Measurements from ENCODE around the gene B3GNT7. TPM values are rescaled to one million over a fixed set of nuclear protein-coding genes. Genes with fewer than 3 reads are reported as not detected.

The B3GNT7 gene
- total and polyA plus RNA-seq, 2 experiments from 2014 or later, result not detected

GRCh38 chr2:231367178-231367577, 28.3 kb upstream of the B3GNT7 start:
- Histone ChIP-seq H3K4me3 (no peak overlapping the region), H3K27ac (no peak overlapping the region), H3K27me3 (replicated peaks; ENCODE audit: insufficient read depth) (no peaks in the 10 kb centered on the region), H4K20me1 (ENCODE audit: insufficient read depth) (no peaks in the 10 kb centered on the region), H3K9me2 (ENCODE audit: insufficient read depth) (no peaks in the 10 kb centered on the region), H3K36me3 (ENCODE audit: low read depth) (no peaks in the 10 kb centered on the region), H3K4me2 (ENCODE audit: unreplicated experiment) (no peak overlapping the region), H3F3A (ENCODE audit: insufficient read depth) (0 out of 2 replicates have a peak, but pooled peaks cover 8% of the 10 kb centered on the region), H3K9me3 (ENCODE audit: low read depth) (no peaks in the 10 kb centered on the region), H2AFZ (no peak overlapping the region), H3K9ac (no peak overlapping the region), H3K4me1 (ENCODE audit: insufficient read depth) (no peaks in the 10 kb centered on the region), H3K79me2 (ENCODE audit: insufficient read depth) (no peaks in the 10 kb centered on the region)
- no peak for DNase-seq
- 91 to 93% methylated on average over 8 of the region's 8 CpGs for WGBS, 2 experiments (ENCODE audit: low coverage in 1 of 2, low lambda C conversion rate in 2 of 2, missing lambda C conversion rate in 2 of 2)
- TF ChIP-seq EZH2 (IDR thresholded peaks at IDR 0.05; ENCODE audit: insufficient read depth, poor library complexity, severe bottlenecking) (no peak), EZH2phosphoT487 (IDR thresholded peaks at IDR 0.05; ENCODE audit: insufficient read depth, low read depth) (no peak)
- in situ Hi-C loops (cut with MboI), result no loop called here

- no peak overlapping the region for H3K27ac ChIP-seq
- H3K9me3 ChIP-seq (ENCODE audit: low read depth), result no peaks in the 10 kb centered on the region
- H3K4me3 ChIP-seq, result no peak overlapping the region
- no peaks in the 10 kb centered on the region for H3K9me2 ChIP-seq (ENCODE audit: insufficient read depth)
- H3F3A ChIP-seq (ENCODE audit: insufficient read depth), result 0 out of 2 replicates have a peak, but pooled peaks cover 3% of the 10 kb centered on the region
- H4K20me1 ChIP-seq (ENCODE audit: insufficient read depth), result no peaks in the 10 kb centered on the region
- no peaks in the 10 kb centered on the region for H3K79me2 ChIP-seq (ENCODE audit: insufficient read depth)
- in situ Hi-C loops (cut with MboI), result no loop called here
- TF ChIP-seq EZH2phosphoT487 (IDR thresholded peaks at IDR 0.05; ENCODE audit: insufficient read depth, low read depth) (no peak), EZH2 (IDR thresholded peaks at IDR 0.05; ENCODE audit: insufficient read depth, poor library complexity, severe bottlenecking) (no peak)
- no peaks in the 10 kb centered on the region for H3K27me3 ChIP-seq (replicated peaks; ENCODE audit: insufficient read depth)
- H3K36me3 ChIP-seq (ENCODE audit: low read depth), result no peaks in the 10 kb centered on the region
- WGBS, 2 experiments (ENCODE audit: low coverage in 1 of 2, low lambda C conversion rate in 2 of 2, missing lambda C conversion rate in 2 of 2), result 85 to 91% methylated on average over 21 to 23 of the region's 23 CpGs
- no peaks in the 10 kb centered on the region for H3K4me1 ChIP-seq (ENCODE audit: insufficient read depth)
- H2AFZ ChIP-seq, result no peak overlapping the region
- no peak for DNase-seq
- no peak overlapping the region for H3K9ac ChIP-seq
- H3K4me2 ChIP-seq (ENCODE audit: unreplicated experiment), result no peak overlapping the region
Measured at GRCh38 chr2:231369580-231370428, 25.7 kb upstream of the B3GNT7 start.

- Histone ChIP-seq H3K4me2 (ENCODE audit: unreplicated experiment) (no peak overlapping the region), H3K36me3 (ENCODE audit: low read depth) (no peaks in the 10 kb centered on the region), H3K79me2 (ENCODE audit: insufficient read depth) (no peaks in the 10 kb centered on the region), H2AFZ (no peak overlapping the region), H3K27ac (no peak overlapping the region), H3K9ac (no peak overlapping the region), H3F3A (ENCODE audit: insufficient read depth) (no peaks in the 10 kb centered on the region), H3K27me3 (replicated peaks; ENCODE audit: insufficient read depth) (no peaks in the 10 kb centered on the region), H3K4me3 (no peak overlapping the region), H3K9me3 (ENCODE audit: low read depth) (no peaks in the 10 kb centered on the region), H4K20me1 (ENCODE audit: insufficient read depth) (no peaks in the 10 kb centered on the region), H3K4me1 (ENCODE audit: insufficient read depth) (no peaks in the 10 kb centered on the region), H3K9me2 (ENCODE audit: insufficient read depth) (no peaks in the 10 kb centered on the region)
- TF ChIP-seq EZH2phosphoT487 (IDR thresholded peaks at IDR 0.05; ENCODE audit: insufficient read depth, low read depth), result no peak
- TF ChIP-seq EZH2 (IDR thresholded peaks at IDR 0.05; ENCODE audit: insufficient read depth, poor library complexity, severe bottlenecking), result no peak
- in situ Hi-C loops (cut with MboI), result no loop called here
- DNase-seq, result no peak
- WGBS, 2 experiments (ENCODE audit: low coverage in 1 of 2, low lambda C conversion rate in 2 of 2, missing lambda C conversion rate in 2 of 2), result 87 to 88% methylated on average over 5 to 6 of the region's 6 CpGs
Measured at GRCh38 chr2:231370429-231370748, 25.1 kb upstream of the B3GNT7 start.

- Histone ChIP-seq H3F3A (ENCODE audit: insufficient read depth) (no peaks in the 10 kb centered on the region), H3K4me3 (no peak overlapping the region), H3K36me3 (ENCODE audit: low read depth) (no peaks in the 10 kb centered on the region), H2AFZ (no peak overlapping the region), H3K9me2 (ENCODE audit: insufficient read depth) (no peaks in the 10 kb centered on the region), H3K4me2 (ENCODE audit: unreplicated experiment) (no peak overlapping the region), H3K27ac (no peak overlapping the region), H3K79me2 (ENCODE audit: insufficient read depth) (no peaks in the 10 kb centered on the region), H3K4me1 (ENCODE audit: insufficient read depth) (no peaks in the 10 kb centered on the region), H4K20me1 (ENCODE audit: insufficient read depth) (no peaks in the 10 kb centered on the region), H3K27me3 (replicated peaks; ENCODE audit: insufficient read depth) (no peaks in the 10 kb centered on the region), H3K9ac (no peak overlapping the region), H3K9me3 (ENCODE audit: low read depth) (no peaks in the 10 kb centered on the region)
- no peak for DNase-seq
- no peak for TF ChIP-seq EZH2phosphoT487 (IDR thresholded peaks at IDR 0.05; ENCODE audit: insufficient read depth, low read depth)
- TF ChIP-seq EZH2 (IDR thresholded peaks at IDR 0.05; ENCODE audit: insufficient read depth, poor library complexity, severe bottlenecking), result no peak
- in situ Hi-C loops (cut with MboI), result no loop called here
- 93 to 94% methylated on average over 16 to 21 of the region's 21 CpGs for whole genome bisulfite sequencing, 2 experiments (ENCODE audit: low coverage in 1 of 2, low lambda C conversion rate in 2 of 2, missing lambda C conversion rate in 2 of 2)
Measured at GRCh38 chr2:231370749-231371429, 24.6 kb upstream of the B3GNT7 start.

All from GM23248 (cell line).